HG02678 (cell line): ENCODE results near the gene FAM185A.
"Not testable (repeated sequence)": the region's sequence is repeated elsewhere in the genome, so short reads cannot be mapped to it uniquely, and the experiment has no call there.

ENCODE experiments used
- ATAC-seq: cut with Tn5 transposase; IDR thresholded peaks from one replicate; pipeline ENCODE4 v1.9.1; 2021; ENCODE audit warnings: mild to moderate bottlenecking, moderate library complexity; ENCODE audit not compliant: unreplicated experiment

FAM185A gene

DNA sequence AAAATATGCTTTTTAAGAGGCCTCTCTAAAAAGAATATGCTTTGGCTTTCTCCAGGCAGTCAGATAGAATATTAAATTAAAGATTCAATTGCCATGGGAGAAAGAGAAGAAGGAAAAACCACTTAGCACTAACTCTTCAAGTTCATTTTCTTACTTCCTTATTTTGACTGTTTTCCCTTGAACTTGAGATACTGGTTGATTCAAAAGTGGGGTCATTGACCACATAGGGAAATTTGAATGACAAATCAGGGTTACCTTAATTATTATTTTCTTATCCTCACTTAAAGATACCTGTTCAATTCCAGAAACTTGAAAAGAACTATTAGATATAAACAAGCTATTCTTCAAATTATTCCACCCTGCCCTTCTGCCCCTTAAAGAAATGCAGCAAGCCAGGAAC is 27.4 kb downstream of the FAM185A start:
- not testable (repeated sequence) for ATAC-seq

DNA sequence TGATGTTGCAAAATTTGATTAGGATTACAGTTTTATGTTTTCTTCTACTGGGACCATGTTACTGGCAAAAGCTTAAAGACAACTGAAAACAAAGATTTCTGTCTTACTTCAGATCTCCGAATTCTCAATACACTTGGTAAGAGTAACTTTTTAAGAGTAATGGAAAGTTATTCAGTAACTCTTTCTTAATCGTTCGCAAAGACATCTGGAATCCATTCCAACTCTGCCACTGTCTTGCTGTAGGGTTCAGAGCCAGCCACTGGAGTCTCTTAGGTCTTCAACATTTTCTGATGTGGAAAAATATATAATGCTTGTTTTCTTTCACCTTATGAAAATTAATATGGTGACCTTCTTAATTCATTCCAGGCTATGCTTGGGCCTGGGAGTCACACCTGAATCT is 29.9 kb downstream of the FAM185A start:
- ATAC-seq: not testable (repeated sequence)

DNA sequence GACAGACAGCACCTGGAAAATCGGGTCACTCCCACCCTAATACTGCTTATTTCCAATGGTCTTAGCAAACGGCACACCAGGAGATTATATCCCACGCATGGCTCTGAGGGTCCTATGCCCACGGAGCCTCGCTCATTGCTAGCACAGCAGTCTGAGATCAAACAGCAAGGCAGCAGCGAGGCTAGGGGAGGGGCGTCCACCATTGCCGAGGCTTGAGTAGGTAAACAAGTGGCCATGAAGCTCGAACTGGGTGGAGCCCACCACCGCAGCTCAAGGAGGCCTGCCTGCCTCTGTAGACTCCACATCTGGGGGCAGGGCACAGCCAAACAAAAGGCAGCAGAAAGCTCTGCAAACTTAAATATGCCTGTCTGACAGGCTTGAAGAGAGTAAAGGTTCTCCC is 32.1 kb downstream of the FAM185A start:
- not testable (repeated sequence) for ATAC-seq

DNA sequence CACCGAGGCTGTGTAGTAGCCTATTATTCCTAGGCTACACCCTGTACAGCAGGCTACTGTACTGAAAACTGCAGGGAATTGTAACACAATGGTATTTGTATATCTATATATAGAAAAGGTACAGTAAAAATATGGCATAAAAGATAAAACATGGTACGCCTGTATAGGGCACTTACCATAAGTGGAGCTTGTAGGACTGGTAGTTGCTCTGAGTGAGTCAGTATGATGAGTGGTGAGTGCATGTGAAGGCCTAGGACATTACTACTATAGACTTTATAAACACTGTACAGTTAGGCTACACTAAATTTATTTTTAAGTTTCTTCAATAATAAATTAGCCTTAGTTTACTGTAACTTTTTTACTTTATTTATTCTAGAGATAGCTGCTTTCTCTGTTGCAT is 40.0 kb downstream of the FAM185A start:
- ATAC-seq: not testable (repeated sequence)

DNA sequence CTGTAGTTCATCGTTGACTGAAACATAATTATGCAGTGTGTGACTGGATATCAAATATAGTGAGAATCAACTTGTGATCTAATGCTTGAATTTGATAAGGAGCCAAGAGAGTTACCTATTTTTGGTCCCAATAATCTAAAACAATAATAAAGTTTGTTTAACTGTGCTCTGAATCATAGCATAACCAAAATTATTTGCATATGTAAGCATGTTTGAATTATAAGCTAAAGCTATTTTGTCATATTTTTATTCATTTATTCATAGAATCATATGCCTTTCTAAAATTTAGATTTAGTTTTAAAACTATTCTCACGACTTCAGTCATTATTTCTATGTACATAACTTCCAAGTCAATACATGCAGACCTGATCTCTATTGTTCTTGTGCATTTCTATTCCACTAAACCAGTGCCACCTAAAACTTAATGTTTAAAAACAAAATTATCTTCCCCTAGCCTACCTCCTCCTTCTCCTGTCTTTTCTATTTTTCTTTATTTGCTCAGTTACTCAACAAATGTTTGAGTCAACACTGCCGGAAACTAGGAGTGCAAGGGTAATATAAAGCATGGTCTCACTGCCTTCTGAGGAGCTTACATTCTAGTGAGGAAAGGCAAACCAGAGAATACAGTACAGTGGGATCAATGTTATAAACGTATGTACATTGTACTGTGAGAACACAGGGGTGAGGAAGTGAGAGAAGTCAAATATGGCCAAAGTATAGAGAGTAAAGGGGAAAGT is 41.7 kb downstream of the FAM185A start:
- not testable (repeated sequence) for ATAC-seq

DNA sequence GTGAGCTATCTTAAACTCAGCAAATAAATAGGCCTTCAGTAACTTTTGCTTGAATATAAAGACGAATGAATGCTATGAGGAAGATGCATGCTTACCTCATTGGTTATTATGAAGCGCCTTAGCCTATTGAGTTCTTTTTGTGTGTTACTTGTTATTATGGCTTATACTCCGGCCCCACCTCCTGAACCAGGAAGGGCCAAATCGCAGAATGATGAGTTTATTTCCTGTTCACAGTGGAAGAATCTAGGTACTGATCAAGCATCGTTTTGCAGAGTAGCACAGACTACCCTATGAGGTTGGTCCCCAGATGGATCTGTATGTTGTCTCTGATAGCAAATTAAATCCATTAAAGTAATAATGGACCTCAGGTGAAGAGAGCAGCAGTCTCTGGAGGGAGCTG is 42.6 kb downstream of the FAM185A start:
- ATAC-seq: not testable (repeated sequence)

DNA sequence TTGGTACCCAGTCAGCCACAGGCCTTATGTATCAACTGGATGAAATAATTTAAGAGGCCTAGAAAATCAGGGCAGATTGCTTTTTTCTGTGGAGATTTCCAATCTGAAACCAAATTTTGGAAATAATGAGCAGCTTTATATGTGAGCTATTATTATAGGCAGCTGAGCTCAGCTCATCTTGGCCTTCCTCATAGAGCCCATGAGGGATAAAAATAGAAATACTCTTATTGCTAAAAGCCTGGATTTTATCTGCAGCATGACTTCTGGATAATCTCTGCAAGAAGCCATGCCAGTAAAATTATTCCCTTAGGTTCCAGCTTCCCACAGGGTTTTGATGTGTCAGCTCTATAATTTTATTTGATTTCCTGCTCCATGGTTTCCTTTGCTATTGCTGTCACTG is 43.0 kb downstream of the FAM185A start:
- ATAC-seq: not testable (repeated sequence)

GRCh38 chr7:102794567-102794966 is 45.8 kb downstream of the FAM185A start:
- ATAC-seq: not testable (repeated sequence)

DNA sequence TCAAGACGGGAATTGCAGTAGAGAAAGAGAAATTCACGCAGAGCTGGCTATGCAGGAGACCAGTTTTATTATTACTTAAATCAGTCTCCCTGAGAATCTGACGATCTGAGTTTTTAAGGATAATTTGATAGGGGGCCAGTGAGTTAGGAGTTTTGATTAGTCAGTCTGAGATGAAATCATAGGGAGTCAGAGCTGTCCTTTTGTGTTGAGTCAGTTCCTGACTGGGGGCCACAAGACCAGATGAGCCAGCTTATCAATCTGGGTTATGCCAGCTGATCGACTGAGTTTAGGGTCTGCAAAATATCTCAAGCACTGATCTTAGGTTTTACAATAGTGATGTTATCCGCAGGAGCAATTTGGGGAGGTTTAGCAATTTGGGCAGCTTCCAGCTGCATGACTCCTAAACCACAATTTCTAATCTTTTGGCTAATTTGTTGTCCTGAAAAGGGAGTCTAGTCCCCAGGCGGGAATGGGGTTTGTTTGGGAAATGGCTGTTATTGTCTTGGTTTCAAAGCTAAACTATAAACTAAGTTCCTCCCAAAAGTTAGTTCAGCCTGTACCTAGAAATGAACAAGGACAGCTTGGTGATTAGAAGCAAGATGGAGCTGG is 47.3 kb downstream of the FAM185A start:
- ATAC-seq: not testable (repeated sequence)

- ATAC-seq: no peak
Measured at GRCh38 chr7:102806613-102807012, 57.8 kb downstream of the FAM185A start.

GRCh38 chr7:102810916-102811315 is 62.1 kb downstream of the FAM185A start:
- ATAC-seq: no peak

GRCh38 chr7:102811942-102812678 is 63.3 kb downstream of the FAM185A start:
- ATAC-seq: no peak

- no peak for ATAC-seq
Measured at GRCh38 chr7:102813191-102814024, 64.6 kb downstream of the FAM185A start.

GRCh38 chr7:102814025-102814471 is 65.2 kb downstream of the FAM185A start:
- ATAC-seq: no peak

DNA sequence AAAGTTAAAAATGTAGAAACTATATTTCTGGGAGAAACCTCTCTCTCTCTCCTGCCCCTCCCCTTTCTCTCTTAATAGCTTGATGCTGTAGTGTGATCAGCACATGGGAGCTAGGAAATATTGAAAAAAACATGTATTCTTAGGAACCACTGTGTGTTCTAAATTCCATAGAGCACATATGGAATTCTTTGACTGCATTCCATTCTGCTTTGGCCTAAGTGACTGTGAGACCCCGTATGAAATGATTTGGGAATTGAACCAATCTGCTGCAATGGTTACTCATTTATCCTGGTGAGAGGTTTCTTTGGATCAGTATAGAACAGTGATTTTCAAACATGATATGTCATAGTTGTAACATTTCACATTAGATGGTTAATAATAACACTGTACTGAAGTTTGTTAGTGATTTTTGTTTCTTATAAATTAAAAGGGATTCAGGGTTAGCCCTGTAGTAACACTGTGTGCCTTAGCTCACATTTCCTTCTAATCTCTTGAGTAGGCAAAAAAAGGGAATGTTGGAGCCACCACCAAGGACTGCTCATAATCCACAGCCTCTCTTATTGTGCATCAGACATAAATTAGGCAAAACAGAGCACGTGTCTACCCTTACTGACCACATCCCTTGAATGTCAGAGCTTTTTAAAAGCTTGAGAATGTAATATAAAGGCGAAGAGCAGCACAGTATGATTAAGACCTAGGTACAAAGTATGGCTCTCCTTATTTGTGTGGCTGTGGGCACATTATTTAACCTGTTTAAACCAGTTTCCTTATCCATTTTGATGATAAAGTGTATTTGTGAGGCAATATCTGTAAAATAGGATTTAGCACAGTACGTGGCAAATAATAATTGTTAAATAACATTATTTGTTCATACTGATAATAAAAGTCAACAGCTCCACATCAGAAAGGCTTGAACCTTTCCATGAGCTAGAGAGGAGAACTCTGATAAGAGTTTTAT is 69.1 kb downstream of the FAM185A start:
- no peak for ATAC-seq

GRCh38 chr7:102819151-102819550 is 70.4 kb downstream of the FAM185A start:
- no peak for ATAC-seq

DNA sequence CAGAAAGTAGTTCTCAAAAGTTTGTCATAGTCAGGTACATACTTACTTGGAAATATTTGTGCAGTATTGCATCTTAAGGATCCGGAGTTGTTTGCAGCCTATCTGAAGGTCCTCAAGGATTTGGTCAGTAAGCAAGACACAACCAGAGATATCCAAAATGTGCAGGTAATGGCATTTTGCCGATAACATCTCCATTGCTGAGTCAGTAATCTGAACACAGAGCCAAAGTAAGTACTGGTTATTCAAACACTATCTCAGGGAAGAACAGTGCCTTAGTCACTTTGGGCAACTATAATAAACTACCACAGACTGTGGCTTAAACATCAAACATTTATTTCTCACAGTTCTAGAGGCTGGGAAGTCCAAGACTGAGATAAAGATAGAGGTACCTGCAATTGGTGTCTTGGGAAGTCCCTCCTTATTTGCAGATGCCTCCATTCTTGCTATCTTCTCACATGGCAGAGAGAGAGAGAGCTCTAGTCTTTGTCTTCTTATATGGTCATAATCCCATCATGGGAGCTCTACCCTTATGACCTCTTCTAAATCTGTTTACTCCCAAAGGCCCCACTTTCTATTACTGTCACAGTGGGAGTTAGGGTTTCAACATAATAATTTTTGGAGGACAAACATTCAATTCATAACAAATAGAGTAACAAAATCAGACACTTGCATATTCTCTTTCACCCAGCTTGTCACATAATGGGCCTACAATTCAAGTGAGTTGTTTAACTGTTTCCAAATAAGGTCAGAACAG is 73.4 kb downstream of the FAM185A start:
- ATAC-seq: no peak

- no peak for ATAC-seq
Measured at GRCh38 chr7:102823390-102824119, 74.8 kb downstream of the FAM185A start.
